ENCODE data around the gene HES3. TPM values are rescaled to one million over a fixed set of nuclear protein-coding genes. Genes with fewer than 3 reads are reported as not detected.
A peak's percentile ranks its signal among the peaks of the same experiment; 100 is the strongest.

HES3 gene
- total and polyA plus RNA-seq, 11 donors: not detected

DNA sequence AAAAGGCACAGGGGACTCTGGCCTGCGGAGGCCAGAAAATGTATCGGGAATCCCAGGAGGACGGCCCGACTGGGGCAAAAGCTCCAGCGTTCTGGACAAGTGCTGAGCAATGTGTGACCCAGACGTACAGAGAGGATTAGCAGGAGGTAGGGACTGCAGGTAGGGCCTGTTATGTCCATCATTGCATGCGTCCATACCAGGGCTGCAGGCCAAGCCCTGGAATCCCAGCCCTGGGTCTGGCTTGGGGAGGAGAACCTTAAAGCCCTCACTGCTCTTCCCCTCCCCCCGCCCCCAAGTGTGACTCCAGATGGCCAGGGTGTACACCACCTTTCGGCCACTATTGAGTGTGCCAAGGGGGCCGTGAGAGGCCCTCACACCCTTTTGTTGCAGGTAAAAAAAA, 36.1 kb upstream of the HES3 start:
- Histone ChIP-seq H3K4me3 (peak overlapping the region in 6 of 12 donors; percentile 31 to 80 (median 70)), H3K27me3 (peaks cover 0 to 34% (median 0%) of the 10 kb centered on the region in 9 donors), H3K27ac (peak overlapping the region in 7 of 12 donors; percentile 41 to 99 (median 92)), H3K4me1 (peaks cover 0 to 57% (median 44%) of the 10 kb centered on the region in 12 donors), H3K36me3 (peaks cover 0 to 30% (median 17%) of the 10 kb centered on the region in 9 donors), H3K9me3 (no peaks in the 10 kb centered on the region)
- no peak for DNase-seq
- WGBS, 4 donors: 44 to 64% (median 58%) methylated on average over 10 of the region's 10 CpGs
- no peak for ATAC-seq
- intact Hi-C loops (cut with DNase I): loop anchor here in 4 of 10 donors (2.0 to 10.0 kb wide), 3 partner anchors 15 to 153 kb away; partner anchors contain the start of gene HES3 (in 3 of the 4)
- TF ChIP-seq, protein P1, sequence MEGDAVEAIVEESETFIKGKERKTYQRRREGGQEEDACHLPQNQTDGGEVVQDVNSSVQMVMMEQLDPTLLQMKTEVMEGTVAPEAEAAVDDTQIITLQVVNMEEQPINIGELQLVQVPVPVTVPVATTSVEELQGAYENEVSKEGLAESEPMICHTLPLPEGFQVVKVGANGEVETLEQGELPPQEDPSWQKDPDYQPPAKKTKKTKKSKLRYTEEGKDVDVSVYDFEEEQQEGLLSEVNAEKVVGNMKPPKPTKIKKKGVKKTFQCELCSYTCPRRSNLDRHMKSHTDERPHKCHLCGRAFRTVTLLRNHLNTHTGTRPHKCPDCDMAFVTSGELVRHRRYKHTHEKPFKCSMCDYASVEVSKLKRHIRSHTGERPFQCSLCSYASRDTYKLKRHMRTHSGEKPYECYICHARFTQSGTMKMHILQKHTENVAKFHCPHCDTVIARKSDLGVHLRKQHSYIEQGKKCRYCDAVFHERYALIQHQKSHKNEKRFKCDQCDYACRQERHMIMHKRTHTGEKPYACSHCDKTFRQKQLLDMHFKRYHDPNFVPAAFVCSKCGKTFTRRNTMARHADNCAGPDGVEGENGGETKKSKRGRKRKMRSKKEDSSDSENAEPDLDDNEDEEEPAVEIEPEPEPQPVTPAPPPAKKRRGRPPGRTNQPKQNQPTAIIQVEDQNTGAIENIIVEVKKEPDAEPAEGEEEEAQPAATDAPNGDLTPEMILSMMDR (IDR thresholded peaks at IDR 0.05): no peak
- TF ChIP-seq POLR2A (IDR thresholded peaks at IDR 0.05): no peak

DNA sequence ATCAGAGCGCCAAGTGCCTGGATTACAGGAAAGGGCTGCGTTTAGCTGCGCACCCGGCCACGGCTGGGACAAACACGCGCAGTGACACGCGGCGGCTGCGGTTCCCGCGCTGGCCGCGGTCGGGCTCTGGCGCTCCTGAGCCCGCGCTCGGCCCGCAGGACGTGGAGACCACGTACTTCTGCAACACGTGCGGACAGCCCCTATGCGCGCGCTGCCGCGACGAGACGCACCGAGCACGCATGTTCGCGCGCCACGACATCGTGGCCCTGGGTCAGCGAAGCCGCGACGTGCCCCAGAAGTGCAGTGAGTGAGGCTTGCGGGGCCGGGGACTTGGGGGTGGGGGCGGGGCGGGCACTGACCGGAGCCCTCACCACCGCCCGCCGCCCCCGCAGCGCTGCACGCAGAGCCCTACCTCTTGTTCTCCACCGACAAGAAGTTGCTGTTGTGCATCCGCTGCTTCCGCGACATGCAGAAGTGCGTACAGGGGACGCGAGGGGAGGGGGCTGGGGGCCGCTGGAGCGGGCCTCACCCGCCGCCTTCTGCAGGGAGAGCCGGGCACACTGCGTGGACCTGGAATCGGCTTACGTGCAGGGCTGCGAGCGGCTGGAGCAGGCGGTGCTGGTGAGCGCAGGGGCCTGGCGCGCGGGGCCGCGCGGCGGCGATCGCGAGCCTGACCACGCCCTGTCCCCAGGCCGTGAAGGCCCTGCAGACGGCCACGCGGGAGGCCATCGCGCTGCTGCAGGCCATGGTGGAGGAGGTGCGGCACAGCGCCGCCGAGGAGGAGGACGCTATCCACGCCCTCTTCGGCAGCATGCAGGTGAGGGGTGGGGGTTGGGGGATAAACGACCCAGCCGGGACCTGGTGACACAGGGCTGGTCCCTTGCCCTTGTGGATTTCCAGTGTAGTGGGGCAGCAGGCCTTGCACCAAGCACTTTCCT, 35.0 kb upstream of the HES3 start:
- intact Hi-C loops (cut with DNase I): loop anchor here in 4 of 10 donors (2.0 to 10.0 kb wide), 3 partner anchors 14 to 154 kb away; partner anchors contain the start of gene HES3 (in 3 of the 4)
- ATAC-seq (peak in 2 of 4 donors; percentile 17 to 44), DNase-seq (peak in 4 of 5 donors; percentile 49 to 77 (median 64))
- Histone ChIP-seq H3K4me3 (peak overlapping the region; percentile 4 to 59 (median 48)), H3K36me3 (peaks cover 0 to 41% (median 23%) of the 10 kb centered on the region in 9 donors), H3K27me3 (peaks cover 0 to 34% (median 0%) of the 10 kb centered on the region in 9 donors), H3K4me1 (peaks cover 0 to 57% (median 44%) of the 10 kb centered on the region in 12 donors), H3K9me3 (no peaks in the 10 kb centered on the region), H3K27ac (peak overlapping the region in 7 of 12 donors; percentile 9 to 89 (median 45))
- TF ChIP-seq, protein P1 (IDR thresholded peaks at IDR 0.05): peak in 11 of 12 donors; percentile 16 to 61 (median 49)
- TF ChIP-seq POLR2A (IDR thresholded peaks at IDR 0.05): no peak
- 3 to 21% (median 9%) methylated on average over 27 to 99 of the region's 99 CpGs for WGBS, 4 donors

DNA sequence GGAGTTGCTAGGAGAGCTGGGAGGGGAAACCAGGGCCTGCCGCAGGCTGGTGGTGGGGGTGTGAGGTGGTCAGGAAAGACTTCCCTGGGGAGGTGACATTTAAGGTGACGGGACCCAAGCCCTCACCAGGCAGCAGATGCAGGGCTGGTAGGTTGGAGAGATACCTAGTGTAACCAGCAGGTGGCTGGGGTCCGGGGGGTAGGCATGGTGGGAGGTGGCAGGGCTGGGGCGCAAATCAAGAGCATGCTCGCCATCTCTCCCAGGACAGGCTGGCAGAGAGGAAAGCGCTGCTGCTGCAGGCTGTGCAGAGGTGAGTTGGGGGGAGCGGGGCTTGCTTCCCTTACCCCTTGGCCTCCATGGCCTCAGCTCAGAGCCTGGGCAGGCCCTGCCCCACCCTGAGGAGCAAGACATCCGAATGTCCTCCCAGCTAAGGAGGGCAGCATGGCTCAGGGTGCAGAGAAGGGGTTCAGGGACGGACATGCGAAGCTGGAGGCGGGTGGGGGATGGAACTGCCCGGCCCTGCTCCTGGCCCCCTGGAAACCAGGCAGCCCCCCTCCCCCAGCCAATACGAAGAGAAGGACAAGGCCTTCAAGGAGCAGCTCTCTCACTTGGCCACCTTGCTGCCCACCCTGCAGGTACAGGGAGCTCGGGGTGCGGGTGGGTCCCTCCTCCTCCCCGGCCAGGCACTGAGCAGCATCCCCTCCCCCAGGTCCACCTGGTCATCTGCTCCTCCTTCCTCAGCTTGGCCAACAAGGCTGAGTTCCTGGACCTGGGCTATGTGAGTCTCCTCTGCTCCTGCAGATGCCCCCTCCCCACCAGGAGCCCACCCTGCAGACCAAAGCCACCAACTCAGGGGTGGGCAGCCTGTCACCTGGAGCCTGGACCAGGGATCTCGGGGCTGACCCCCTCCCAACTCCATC, 34.1 kb upstream of the HES3 start:
- Histone ChIP-seq H3K27ac (peak overlapping the region in 4 of 12 donors; percentile 5 to 89 (median 60)), H3K4me1 (peaks cover 0 to 51% (median 39%) of the 10 kb centered on the region in 12 donors), H3K27me3 (peaks cover 0 to 34% (median 0%) of the 10 kb centered on the region in 9 donors), H3K9me3 (no peaks in the 10 kb centered on the region), H3K4me3 (peak overlapping the region in 8 of 12 donors; percentile 39 to 59 (median 54)), H3K36me3 (peaks cover 0 to 49% (median 25%) of the 10 kb centered on the region in 9 donors)
- intact Hi-C loops (cut with DNase I): loop anchor here in 4 of 10 donors (2.0 to 10.0 kb wide), 3 partner anchors 13 to 155 kb away; partner anchors contain the start of gene HES3 (in 3 of the 4)
- TF ChIP-seq, protein P1 (IDR thresholded peaks at IDR 0.05): no peak
- no peak for TF ChIP-seq POLR2A (IDR thresholded peaks at IDR 0.05)
- WGBS, 4 donors: 79 to 85% (median 84%) methylated on average over 15 to 17 of the region's 17 CpGs
- no peak for DNase-seq
- no peak for ATAC-seq
